ENCODE measurements around the gene ZDBF2.
"Not testable (repeated sequence)": the region's sequence is repeated elsewhere in the genome, so short reads cannot be mapped to it uniquely, and the experiment has no call there.

Gene ZDBF2

DNA sequence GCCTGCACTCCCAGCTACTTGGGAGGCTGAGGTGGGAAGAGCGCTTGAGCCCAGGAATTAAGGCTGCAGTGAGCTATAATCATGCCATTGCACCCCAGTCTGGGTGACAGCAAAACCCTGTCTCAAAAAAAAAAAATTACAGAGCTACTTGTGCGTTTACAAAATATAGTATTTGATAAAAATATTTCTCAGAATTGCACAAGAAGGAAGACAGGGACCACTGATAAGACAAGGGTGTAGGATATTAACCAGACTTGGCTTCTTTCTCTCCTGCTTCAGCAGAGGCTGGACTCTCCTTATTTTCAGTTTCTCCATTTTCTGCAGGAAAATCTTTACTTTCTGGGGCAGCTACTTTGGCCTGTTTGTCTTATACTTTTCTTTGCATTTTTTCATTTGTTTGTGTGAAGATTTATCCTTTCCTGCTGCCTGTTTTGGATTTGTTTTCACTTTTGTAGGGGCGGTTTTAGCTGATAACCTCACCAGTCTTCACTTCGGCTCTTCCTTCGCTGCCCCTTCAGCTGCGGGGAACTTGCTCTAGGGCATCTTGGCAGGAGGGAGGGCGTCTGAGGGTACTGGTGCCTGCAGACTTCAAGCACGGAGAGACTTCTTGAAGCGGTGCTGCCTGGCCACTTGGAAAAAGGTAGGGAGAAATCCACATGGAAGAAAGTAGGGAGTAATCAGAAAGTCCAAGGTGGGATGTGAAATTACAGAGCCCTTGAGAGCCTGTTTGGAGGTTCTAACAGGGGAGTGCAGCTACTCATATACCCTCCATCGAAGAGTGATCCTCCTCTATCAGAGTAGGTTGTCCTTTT is 14.9 kb upstream of the ZDBF2 start:
- DNase-seq: no peak

GRCh38 chr2:206260188-206261012 is 14.1 kb upstream of the ZDBF2 start:
- DNase-seq: no peak

DNA sequence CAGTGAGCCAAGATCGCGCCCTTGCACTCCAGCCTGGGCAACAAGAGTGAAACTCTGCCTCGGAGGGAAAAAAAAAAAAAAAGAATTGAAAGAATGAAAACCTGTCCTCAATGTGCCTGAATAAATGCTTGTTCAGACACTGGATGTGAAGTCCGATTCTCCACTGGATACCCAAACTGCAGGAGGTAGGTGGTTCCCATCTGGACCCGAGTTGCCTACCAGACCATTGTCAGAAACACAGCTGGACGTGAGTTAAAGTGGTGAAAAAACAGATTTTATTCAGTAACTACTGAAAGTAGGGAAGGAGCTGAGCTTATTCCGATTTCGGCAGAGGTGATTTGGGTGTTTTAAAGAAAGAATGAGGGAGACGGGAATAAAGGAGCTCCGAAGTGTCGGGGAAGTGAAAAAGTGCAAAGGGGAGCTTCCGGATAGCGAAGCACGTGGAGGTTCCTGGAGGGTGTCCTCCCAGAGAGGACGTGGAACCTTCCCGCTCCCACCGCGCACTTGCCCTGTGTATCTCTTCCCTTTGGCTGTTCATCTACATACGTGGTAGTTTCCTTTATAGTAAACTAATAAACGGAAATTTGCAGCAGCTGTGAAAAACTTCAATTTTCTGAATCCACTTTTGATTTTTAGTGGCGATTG is 10.4 kb upstream of the ZDBF2 start:
- DNase-seq: no peak

DNA sequence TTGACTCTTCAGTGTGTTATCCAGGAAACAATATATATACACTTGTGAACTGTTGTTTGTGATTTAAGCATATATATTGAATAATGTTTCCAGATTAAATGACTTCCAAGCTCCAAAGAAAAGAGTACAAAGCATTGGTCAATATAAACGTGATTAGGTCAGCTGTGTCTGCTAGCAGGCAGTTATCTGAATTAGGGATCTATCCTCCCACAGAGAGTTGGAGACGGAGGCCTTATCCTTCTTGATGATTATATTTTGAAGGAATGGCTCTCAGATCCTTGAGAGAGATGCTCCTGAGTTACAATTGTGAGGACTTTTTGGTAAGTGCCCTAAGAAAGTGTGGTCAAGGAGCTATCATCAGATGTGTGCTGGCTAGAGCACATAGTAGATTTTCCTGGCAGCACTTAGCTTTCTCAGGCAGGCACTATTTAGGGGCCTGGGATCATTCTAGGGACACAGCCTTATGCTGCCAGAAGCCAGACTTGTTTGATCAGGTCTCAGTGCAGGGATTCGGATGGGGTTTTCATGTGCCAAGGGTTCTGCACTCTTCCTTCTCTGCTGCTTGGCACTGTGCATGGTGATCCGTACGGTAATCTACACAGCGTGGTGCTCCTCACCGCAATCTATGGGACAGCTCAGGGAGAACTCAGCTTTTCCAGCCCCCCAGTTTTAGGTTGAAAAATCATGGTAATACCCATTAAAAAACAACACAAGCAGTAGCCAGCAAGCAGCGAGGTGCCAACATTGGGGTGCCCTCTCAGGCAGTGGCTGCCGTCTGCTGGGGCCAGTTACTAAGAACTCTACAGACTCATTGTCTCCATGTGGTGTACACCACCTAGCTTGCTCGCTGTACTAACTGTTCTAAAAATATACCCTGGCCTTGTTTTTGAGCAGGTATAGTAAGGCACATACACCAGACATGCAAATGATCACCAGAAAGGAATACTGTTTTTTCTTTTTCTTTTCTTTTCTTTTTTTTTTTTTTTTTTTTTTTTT is 8.0 kb upstream of the ZDBF2 start:
- no peak for DNase-seq

DNA sequence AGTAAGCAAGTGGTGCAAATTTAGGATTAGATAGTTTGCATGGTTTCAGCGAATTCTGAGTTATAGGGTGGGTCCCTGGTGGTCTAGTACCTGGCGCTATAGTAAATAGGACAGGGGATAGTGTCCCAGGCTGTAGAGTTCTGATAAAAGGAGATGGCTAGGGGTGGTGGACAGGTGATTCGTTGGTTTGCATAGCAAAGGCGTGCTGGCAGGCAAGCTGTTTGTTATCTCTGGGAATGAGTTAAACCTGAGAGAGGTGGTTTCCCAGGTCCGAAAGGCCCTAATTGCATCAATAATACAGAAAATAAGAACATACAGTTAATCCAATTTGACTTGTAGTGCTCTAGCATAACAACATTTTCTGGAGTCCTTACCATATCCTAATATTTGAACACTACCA is 6.9 kb upstream of the ZDBF2 start:
- DNase-seq: no peak

DNA sequence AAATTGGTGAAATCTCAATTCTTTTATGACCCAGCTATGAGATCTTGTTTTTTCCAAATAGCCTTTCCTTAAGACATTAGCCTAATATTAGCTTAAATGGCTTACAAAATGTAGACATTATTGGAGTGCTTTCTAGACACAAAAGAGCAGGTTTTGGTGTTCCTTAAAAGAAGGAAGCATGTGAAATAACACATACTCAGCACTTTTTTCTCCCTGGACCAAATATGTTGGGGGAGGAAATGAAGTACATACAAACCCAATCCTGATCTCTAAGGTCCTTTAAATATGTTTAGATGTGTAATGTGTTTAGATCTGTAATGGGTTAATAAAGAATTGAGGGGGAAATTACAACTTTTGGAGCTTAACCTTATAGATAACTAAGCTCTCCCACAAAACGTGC is 3.4 kb upstream of the ZDBF2 start:
- DNase-seq: no peak

DNA sequence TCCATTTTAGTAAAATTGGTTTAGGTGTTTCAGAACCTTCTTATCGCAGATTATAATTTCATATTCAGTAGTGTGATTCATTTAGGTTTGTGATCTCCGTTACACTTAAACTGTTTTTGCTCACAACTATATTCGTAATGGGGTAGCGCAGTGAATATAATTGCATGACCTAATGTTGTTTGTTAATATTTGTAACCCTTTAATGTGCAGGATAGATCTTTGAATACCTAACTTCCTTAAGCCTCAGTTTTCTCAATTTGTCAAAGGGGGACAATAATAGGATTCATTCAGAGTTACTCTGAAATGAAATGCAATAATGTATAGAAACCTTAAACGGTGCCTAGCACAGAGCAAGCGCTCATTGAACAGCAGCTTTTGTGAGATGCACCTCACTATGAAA is 558 bp upstream of the ZDBF2 start:
- DNase-seq: no peak

DNA sequence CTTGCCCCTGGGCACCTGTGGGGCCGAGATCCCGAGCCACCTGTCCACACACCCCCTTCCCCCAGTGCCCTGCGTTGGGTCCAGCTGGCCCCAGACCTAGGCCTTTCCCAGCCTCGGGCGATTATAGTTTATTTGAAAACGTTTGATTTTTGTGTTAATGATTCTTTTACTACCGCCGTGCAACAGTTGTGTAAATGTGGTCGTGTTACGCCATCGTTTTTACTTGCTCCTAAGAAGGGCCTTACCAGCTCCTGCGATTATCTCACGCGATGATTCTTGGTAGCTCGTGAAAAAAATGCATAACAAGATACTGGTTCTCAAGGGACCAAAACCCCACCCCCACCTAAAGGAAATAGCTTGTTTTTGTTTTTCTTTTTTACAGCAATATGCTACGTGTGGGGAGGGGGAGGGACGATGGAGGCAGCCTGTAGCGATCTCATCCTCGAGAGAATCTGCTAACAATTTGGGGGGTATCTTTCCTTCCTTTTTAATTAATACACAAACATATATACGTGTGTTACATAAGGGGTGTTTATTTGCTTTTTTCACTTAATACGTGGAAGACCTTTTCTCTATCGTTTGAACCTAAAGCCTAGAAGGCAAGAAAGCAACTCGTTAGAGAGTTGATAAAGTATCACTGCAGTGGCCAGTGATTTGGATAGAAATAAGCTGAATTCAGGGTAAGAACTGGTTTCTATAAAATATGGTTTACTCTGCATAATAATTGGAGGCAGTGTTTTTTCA is 1.0 kb downstream of the ZDBF2 start:
- DNase-seq: peak; percentile 29

DNA sequence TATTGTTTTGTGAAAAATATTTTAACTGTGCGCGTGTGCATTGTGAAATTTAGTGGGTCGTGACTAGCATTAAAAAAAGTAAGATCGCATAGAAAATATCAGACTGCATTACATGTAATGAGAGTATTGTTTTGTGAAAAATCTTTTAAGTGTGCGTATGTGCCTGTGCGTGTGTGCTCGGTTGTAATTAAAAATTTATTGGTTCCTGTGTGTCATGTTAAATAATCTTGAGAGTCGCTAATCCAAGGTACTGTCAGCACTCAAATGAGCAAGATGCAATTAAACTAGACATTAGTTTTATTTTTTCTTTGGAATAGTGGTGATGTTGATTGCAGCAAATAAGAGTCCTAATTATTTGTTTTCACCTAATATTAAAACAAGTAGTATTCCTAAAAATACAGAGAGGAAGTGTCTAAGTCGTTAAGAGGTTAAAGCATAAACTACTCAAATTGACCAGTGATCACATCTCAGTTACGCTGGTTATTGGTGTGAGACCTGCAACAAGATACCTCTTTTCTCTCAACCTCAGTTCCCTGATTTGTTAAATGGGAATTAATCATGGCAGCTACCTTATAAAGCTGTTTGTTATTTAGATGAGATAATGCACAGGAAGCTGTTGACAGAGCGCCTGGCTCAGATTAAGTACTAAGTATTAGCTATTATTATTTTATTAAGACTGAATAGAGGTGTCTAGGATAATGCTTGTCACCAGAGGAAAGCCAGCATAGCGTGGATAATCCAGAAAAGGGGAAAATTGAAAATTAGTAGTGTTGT is 1.9 kb downstream of the ZDBF2 start:
- no peak for DNase-seq

- no peak for DNase-seq
These were observed 3.0 kb downstream of the ZDBF2 start for GRCh38 chr2:206277503-206277902.

DNA sequence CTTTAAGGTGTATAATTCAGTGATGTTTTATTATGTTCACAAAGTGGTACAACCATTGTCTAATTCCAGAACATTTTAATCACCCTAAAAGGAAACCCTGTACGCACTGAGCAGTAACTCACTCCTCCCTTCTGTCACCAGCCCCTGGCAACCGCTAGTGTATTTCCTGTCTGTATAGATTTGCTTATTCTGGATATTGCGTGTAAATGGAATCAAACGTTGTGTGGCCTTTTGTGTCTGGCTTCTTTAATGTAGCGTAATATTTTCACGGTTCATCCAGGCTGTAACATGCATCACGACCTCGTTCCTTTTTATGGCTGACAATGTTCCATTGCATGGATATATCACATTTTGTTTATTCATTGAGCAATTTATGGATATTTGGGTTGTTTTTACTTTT is 8.3 kb downstream of the ZDBF2 start:
- DNase-seq: no peak

- no peak for DNase-seq
These were observed 12.7 kb downstream of the ZDBF2 start for GRCh38 chr2:206287197-206287596.

DNA sequence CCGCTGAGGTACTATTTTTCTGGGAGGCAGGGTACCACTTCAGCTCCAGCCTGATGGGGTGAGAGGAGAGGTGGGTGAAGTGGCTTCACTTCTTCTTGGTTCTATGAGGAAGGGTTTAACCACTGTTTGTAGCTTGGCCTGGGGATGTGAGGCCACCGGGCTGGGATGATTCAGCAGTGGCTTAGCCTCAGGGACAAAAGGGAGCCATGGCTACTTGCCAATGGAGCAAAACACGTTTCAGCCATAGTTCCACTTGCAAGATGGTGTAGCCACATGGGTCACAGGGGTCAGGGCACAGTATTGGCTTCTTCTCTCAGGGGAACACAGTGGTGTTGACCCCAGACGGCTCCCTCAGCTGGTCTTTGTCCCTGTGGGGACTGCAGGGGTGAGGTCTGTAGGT is 14.9 kb downstream of the ZDBF2 start:
- DNase-seq: no peak

GRCh38 chr2:206296128-206296527 is 21.7 kb downstream of the ZDBF2 start:
- DNase-seq: no peak

- DNase-seq: not testable (repeated sequence)
These were observed 25.1 kb downstream of the ZDBF2 start for GRCh38 chr2:206299608-206300007.

DNA sequence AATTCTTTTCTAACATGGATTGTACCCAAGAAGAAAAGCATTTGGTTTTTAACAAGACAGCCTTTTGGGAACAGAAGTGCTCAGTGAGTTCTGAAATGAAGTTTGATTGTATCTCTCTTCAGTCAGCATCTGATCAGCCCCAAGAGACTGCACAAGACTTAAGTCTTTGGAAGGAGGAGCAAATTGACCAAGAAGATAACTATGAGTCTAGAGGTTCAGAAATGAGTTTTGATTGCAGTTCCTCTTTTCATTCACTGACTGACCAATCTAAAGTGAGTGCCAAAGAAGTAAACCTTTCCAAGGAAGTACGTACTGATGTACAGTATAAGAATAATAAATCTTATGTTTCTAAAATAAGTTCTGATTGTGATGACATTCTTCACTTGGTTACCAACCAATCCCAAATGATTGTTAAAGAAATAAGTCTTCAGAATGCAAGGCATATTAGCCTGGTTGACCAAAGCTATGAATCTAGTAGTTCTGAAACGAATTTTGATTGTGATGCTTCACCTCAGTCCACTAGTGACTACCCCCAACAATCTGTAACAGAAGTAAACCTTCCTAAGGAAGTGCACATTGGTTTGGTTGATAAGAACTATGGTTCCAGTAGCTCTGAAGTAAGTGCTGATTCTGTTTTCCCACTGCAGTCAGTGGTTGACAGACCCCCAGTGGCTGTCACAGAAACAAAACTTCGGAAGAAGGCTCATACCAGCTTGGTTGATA is 31.2 kb downstream of the ZDBF2 start:
- DNase-seq: no peak

- no peak for DNase-seq
These were observed 36.6 kb downstream of the ZDBF2 start for GRCh38 chr2:206311026-206311425.

DNA sequence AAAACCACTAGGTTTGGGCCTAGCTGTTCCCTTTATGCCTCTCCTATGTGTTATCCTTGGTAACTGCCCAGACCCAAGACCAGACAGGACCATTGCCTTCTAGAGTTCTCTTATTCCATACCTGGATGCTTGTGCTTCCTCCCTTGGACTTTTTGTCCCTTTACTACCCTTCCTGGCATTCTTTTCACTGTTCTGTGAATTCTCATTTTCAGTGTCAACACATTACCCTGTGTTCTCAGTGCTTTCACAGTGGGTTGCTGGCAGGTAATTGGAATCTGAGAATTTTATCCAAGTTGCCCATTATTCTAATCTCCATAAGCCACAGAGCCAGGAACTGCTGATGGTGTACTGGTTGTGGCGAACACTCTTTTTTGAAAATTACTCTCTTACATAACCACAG is 41.7 kb downstream of the ZDBF2 start:
- no peak for DNase-seq

DNA sequence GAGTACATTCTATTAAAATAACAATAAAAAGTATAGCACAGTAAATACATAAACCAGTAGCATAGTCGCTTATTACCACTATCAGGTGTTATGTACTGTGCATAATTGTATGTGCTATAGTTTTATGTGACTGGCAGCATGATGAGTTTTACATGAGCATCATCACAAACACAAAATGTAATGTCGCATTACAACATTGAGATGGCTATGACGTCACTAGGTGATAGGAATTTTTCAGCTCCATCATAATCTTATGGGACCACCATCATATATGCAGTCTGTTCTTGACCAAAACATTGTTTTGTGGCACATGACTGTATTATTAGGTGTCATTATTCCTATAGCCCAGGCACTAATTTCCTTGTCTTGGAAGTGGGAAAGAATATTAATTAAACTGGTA is 48.6 kb downstream of the ZDBF2 start:
- no peak for DNase-seq

GRCh38 chr2:206323486-206323885 is 49.0 kb downstream of the ZDBF2 start:
- no peak for DNase-seq

Measured in right hindlimb (tissue), 1 donor.